Muscle layer of colon (tissue), 2 donors: ENCODE measurements around the gene COPB2.

Experiments
- H3K27ac ChIP-seq: one replicate; pipeline ENCODE4 v1.7.0; 2013; ENCODE audit warnings: low read depth, mild to moderate bottlenecking, low read length, moderate library complexity
- H3K27me3 ChIP-seq, 2 donors: one replicate each; pipeline ENCODE4 v1.7.0; 2013; ENCODE audit warnings: low read length in 2 of 2, mild to moderate bottlenecking in 2 of 2; ENCODE audit not compliant: insufficient read depth in 2 of 2, control insufficient read depth in 1 of 2
- H3K36me3 ChIP-seq: one replicate; pipeline ENCODE4 v1.7.0; 2013; ENCODE audit warnings: mild to moderate bottlenecking, low read length; ENCODE audit not compliant: insufficient read depth
- H3K4me1 ChIP-seq: one replicate; pipeline ENCODE4 v1.7.0; 2013; ENCODE audit warnings: mild to moderate bottlenecking, low read length; ENCODE audit not compliant: insufficient read depth
- H3K4me3 ChIP-seq, 2 donors: one replicate each; pipeline ENCODE4 v1.7.0; 2013; ENCODE audit warnings: low read length in 2 of 2, low read depth in 1 of 2, mild to moderate bottlenecking in 1 of 2, moderate library complexity in 1 of 2
- H3K9ac ChIP-seq: one replicate; pipeline ENCODE4 v1.7.0; 2013; ENCODE audit warnings: low read length
- H3K9me3 ChIP-seq: one replicate; pipeline ENCODE4 v1.7.0; 2013; ENCODE audit warnings: mild to moderate bottlenecking, low read length
- donor health status: abdominal sarcoma.
- donor health status: Adenocarcinoma of cecum.

The COPB2 gene

GRCh38 chr3:139377378-139377777 is 12.1 kb downstream of the COPB2 start:
- Histone ChIP-seq H3K4me3 (no peak overlapping the region), H3K9ac (no peak overlapping the region), H3K9me3 (no peaks in the 10 kb centered on the region), H3K27ac (no peak overlapping the region), H3K27me3 (no peaks in the 10 kb centered on the region), H3K4me1 (no peaks in the 10 kb centered on the region), H3K36me3 (peaks cover 64% of the 10 kb centered on the region)

DNA sequence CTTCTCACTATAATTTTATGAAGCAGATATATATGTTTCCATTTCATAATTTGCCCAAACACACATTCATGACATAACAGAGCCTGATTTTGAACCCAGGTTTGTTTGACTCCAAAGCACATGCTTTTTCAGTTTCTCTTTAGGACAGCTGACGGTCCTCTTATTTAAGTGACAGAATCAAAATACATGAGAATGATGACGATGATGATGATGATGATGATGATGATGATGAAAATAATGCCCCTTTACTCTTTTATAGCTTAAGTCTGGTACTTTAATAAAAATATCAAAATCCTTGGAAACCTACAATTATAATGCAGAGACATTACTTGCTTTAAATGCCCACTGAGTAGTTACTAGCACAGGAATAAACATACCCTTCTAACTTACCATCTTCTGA is 15.3 kb downstream of the COPB2 start:
- no peaks in the 10 kb centered on the region for H3K27me3 ChIP-seq

DNA sequence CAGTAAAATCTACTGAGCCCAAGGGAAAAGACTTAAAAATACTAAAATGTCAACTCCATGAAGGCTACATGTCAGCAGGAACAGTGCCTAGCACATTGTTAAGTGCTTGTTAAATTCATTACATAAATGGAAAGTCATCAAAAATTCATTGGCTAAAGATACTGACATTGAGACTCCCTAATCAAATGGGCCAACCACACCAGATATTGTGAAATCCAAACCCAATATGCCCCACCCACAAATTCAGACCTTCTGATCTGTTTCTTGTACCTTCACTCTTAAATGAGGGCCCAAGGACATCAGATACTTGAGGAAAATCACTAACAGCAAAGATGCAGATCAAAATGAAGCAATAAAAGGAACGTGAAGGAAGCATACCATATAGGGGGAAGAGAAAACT is 24.9 kb downstream of the COPB2 start:
- no peak overlapping the region for H3K9ac ChIP-seq
- H3K36me3 ChIP-seq, result peaks cover 84% of the 10 kb centered on the region
- no peaks in the 10 kb centered on the region for H3K27me3 ChIP-seq
- H3K27ac ChIP-seq, result no peak overlapping the region
- H3K4me1 ChIP-seq, result no peaks in the 10 kb centered on the region
- no peaks in the 10 kb centered on the region for H3K9me3 ChIP-seq
- H3K4me3 ChIP-seq, result no peak overlapping the region

More for the DNA sequence above, 15.3 kb downstream of the COPB2 start:
- no peak overlapping the region for H3K27ac ChIP-seq
- H3K9me3 ChIP-seq, result no peaks in the 10 kb centered on the region
- H3K9ac ChIP-seq, result no peak overlapping the region
- H3K4me1 ChIP-seq, result no peaks in the 10 kb centered on the region
- H3K36me3 ChIP-seq, result peaks cover 77% of the 10 kb centered on the region
- H3K4me3 ChIP-seq, result no peak overlapping the region

DNA sequence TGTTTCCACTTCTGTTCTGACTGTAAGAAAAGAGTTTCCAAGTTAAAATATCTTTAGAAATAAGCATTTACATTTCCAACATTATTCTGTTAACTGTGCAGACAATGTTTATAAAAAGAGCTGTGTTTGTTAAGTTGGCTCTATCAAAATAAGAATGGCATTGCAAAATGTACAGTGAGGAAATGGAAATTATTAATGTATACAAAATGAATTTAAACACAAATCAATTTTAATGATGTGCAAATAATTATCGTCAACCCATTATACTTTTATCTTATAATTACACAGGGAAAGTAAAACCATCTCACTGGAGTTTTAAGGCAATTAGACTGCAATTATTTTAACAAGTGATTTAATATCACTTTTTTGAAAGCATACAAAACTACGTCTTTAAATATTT is 28.2 kb downstream of the COPB2 start:
- Histone ChIP-seq H3K4me1 (no peaks in the 10 kb centered on the region), H3K4me3 (no peak overlapping the region), H3K36me3 (peaks cover 78% of the 10 kb centered on the region), H3K27ac (no peak overlapping the region), H3K9ac (no peak overlapping the region), H3K27me3 (no peaks in the 10 kb centered on the region), H3K9me3 (no peaks in the 10 kb centered on the region)

- Histone ChIP-seq H3K4me1 (no peaks in the 10 kb centered on the region), H3K9ac (no peak overlapping the region), H3K27ac (no peak overlapping the region), H3K4me3 (no peak overlapping the region), H3K9me3 (no peaks in the 10 kb centered on the region), H3K36me3 (peaks cover 79% of the 10 kb centered on the region), H3K27me3 (no peaks in the 10 kb centered on the region)
These were observed 30.4 kb downstream of the COPB2 start for GRCh38 chr3:139358841-139359562.

DNA sequence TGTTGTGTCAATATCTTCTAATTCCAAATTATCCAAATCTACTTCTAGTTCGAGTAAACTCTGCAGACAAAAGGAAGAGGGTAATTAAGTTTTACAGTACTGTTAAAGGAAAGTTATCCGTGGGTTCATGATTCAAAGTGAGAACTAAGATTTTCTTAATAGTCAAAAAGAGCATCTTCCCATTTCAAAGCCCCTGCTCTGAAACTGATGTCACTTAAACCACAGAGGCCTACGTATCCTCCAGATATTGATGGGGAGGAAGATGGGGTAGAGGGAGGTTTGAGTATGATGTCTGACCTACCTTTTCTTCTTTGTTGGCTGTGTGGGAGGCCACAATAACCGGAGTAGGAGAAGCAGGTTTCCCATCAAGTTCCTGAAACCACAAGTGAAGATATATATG is 31.5 kb downstream of the COPB2 start:
- Histone ChIP-seq H3K9me3 (no peaks in the 10 kb centered on the region), H3K36me3 (peaks cover 69% of the 10 kb centered on the region), H3K9ac (no peak overlapping the region), H3K4me3 (no peak overlapping the region), H3K4me1 (no peaks in the 10 kb centered on the region), H3K27ac (no peak overlapping the region), H3K27me3 (no peaks in the 10 kb centered on the region)

- Histone ChIP-seq H3K9ac (no peak overlapping the region), H3K27me3 (no peaks in the 10 kb centered on the region), H3K9me3 (no peaks in the 10 kb centered on the region), H3K27ac (no peak overlapping the region), H3K4me1 (no peaks in the 10 kb centered on the region), H3K36me3 (peaks cover 69% of the 10 kb centered on the region), H3K4me3 (no peak overlapping the region)
These were observed 33.6 kb downstream of the COPB2 start for GRCh38 chr3:139355891-139356290.

DNA sequence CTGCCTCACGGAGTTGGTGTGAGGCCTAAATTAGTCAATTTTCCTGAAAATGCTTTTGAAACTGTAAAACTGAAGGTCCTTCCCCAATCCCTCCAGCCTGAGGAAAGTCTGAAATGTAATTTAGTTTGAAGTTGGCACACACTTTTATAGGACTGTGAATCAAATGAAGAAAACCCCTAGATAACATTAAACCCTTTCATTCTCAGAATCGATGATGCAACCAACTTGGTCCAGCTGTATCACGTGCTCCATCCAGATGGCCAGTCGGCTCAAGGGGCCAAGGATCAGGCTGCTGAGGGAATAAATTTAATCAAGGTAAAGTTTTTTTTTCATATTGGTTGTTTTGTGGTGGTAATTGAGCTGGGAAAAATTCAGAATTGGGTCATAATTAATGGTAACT is 34.0 kb downstream of the COPB2 start:
- no peaks in the 10 kb centered on the region for H3K4me1 ChIP-seq
- H3K4me3 ChIP-seq, result no peak overlapping the region
- H3K36me3 ChIP-seq, result peaks cover 69% of the 10 kb centered on the region
- H3K27me3 ChIP-seq, result no peaks in the 10 kb centered on the region
- no peak overlapping the region for H3K9ac ChIP-seq
- H3K27ac ChIP-seq, result no peak overlapping the region
- H3K9me3 ChIP-seq, result no peaks in the 10 kb centered on the region

- Histone ChIP-seq H3K9ac (no peak overlapping the region), H3K36me3 (peaks cover 76% of the 10 kb centered on the region), H3K4me3 (no peak overlapping the region), H3K4me1 (no peaks in the 10 kb centered on the region), H3K9me3 (no peaks in the 10 kb centered on the region), H3K27me3 (no peaks in the 10 kb centered on the region), H3K27ac (no peak overlapping the region)
These were observed 34.8 kb downstream of the COPB2 start for GRCh38 chr3:139354661-139355060.

DNA sequence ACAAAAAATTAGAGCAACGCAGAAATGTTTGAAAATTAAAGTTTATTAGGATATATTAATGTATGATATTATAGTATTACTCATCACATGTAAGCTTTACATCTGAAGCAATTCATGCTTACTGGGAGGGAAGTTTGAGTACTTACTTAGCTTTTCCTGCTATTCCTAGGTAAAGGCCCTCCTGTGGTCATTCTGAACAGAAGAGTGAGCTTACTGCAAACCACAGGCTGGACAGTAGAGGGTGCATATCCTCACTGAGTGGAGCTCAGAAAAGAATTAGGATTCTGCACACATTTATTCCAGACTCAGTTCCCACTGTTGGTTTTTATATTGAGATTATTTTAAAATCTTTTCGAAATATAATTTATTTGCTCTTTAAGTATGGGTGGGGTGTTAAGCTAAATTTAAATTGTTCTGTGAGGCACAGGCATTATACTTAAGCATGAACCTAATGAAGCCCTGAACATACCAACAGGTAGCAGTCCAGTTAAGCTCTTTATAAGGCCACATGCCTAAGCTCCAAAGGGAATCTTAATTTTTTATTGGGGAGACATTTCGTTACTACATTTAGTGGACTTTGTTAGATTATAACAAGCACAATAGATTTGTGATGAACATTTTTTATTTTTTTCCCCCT is 35.4 kb downstream of the COPB2 start:
- peaks cover 78% of the 10 kb centered on the region for H3K36me3 ChIP-seq
- no peak overlapping the region for H3K4me3 ChIP-seq
- H3K9me3 ChIP-seq, result no peaks in the 10 kb centered on the region
- H3K4me1 ChIP-seq, result no peaks in the 10 kb centered on the region
- H3K27ac ChIP-seq, result no peak overlapping the region
- H3K27me3 ChIP-seq, result no peaks in the 10 kb centered on the region
- H3K9ac ChIP-seq, result no peak overlapping the region

- Histone ChIP-seq H3K36me3 (peaks cover 42% of the 10 kb centered on the region), H3K9me3 (no peaks in the 10 kb centered on the region), H3K27ac (no peak overlapping the region), H3K4me3 (no peak overlapping the region), H3K27me3 (no peaks in the 10 kb centered on the region), H3K4me1 (peaks cover 12% of the 10 kb centered on the region), H3K9ac (no peak overlapping the region)
These were observed 42.7 kb downstream of the COPB2 start for GRCh38 chr3:139346771-139347170.
